Lower lobe of right lung (tissue), 2 donors: Measurements from ENCODE around the gene PACRG. TPM values are rescaled to one million over a fixed set of nuclear protein-coding genes. Genes with fewer than 3 reads are reported as not detected.

Experiments used
- ATAC-seq, 2 donors: fragments of 200-7000 bp; cut with Tn5 transposase; one replicate each; pipeline ENCODE4 v1.9.1; 2020 to 2022; ENCODE audit warnings: mild to moderate bottlenecking in 2 of 2, moderate library complexity in 2 of 2
- DNase-seq: peaks from one replicate; pipeline ENCODE4 v3.0.0-alpha.2; 2020
- H3K27ac ChIP-seq: fragments of 200-600 bp; one replicate; pipeline ENCODE4 v1.8.0; 2022
- H3K27me3 ChIP-seq: fragments of 200-600 bp; one replicate; pipeline ENCODE4 v1.8.0; 2022; ENCODE audit warnings: low read depth
- H3K36me3 ChIP-seq: fragments of 200-600 bp; one replicate; pipeline ENCODE4 v1.8.0; 2022; ENCODE audit warnings: mild to moderate bottlenecking
- H3K4me1 ChIP-seq: fragments of 200-600 bp; one replicate; pipeline ENCODE4 v1.8.0; 2022
- H3K4me3 ChIP-seq: fragments of 200-600 bp; one replicate; pipeline ENCODE4 v1.8.0; 2022; ENCODE audit warnings: mild to moderate bottlenecking
- H3K9me3 ChIP-seq: fragments of 200-600 bp; one replicate; pipeline ENCODE4 v1.8.0; 2022
- CTCF ChIP-seq: fragments of 200-600 bp; IDR thresholded peaks from one replicate; pipeline ENCODE4 v1.8.0; 2022; ENCODE audit warnings: antibody characterized with exemption, mild to moderate bottlenecking
- intact Hi-C: fragments of 100-400 bp; cut with DNase I; formaldehyde crosslinking; loops from one replicate; pipeline ENCODE4 v1.11.0; 2022
- total RNA-seq: library from RNA; stranded (reverse); fragmentation: NEBNext Ultra II Directional; extraction: Animal tissue kit (Norgen Biotek cat#: 25700); gene quantifications from one replicate; pipeline ENCODE4 v1.2.1, GENCODE V29; 2021
- donor health status: DM: no; HTN: yes; CAD: no; lungs with severe emphysema.

PACRG gene
- total RNA-seq, 1 donor from 2014 or later = 5.5 TPM

- no peak overlapping the region for H3K4me3 ChIP-seq
- no peak for ATAC-seq
- intact Hi-C loops = no loop called here
Observed at GRCh38 chr6:163341224-163342061, 613.7 kb downstream of the PACRG start.

GRCh38 chr6:163342571-163343539, 615.1 kb downstream of the PACRG start:
- Histone ChIP-seq H3K9me3 (no peaks in the 10 kb centered on the region), H3K4me1 (peaks cover 7% of the 10 kb centered on the region), H3K36me3 (no peaks in the 10 kb centered on the region), H3K27ac (no peak overlapping the region), H3K27me3 (no peaks in the 10 kb centered on the region), H3K4me3 (no peak overlapping the region)
- intact Hi-C loops = no loop called here
- ATAC-seq (no peak), DNase-seq (no peak)
- TF ChIP-seq CTCF = no peak

More at GRCh38 chr6:163341224-163342061, 613.7 kb downstream of the PACRG start:
- Histone ChIP-seq H3K27me3 (no peaks in the 10 kb centered on the region), H3K36me3 (no peaks in the 10 kb centered on the region), H3K4me1 (peaks cover 7% of the 10 kb centered on the region), H3K9me3 (no peaks in the 10 kb centered on the region), H3K27ac (no peak overlapping the region)
- DNase-seq = no peak
- TF ChIP-seq CTCF = no peak

GRCh38 chr6:163343609-163344008, 615.8 kb downstream of the PACRG start:
- no peak overlapping the region for H3K4me3 ChIP-seq
- DNase-seq = no peak
- no peaks in the 10 kb centered on the region for H3K9me3 ChIP-seq
- H3K27ac ChIP-seq = no peak overlapping the region
- no peak for TF ChIP-seq CTCF
- H3K27me3 ChIP-seq = no peaks in the 10 kb centered on the region
- H3K4me1 ChIP-seq = peaks cover 7% of the 10 kb centered on the region
- intact Hi-C loops = no loop called here
- no peaks in the 10 kb centered on the region for H3K36me3 ChIP-seq
- ATAC-seq = no peak

GRCh38 chr6:163344411-163344810, 616.6 kb downstream of the PACRG start:
- no peak overlapping the region for H3K27ac ChIP-seq
- peaks cover 2% of the 10 kb centered on the region for H3K4me1 ChIP-seq
- intact Hi-C loops = no loop called here
- H3K9me3 ChIP-seq = no peaks in the 10 kb centered on the region
- H3K4me3 ChIP-seq = no peak overlapping the region
- ATAC-seq (no peak), DNase-seq (no peak)
- H3K27me3 ChIP-seq = no peaks in the 10 kb centered on the region
- no peaks in the 10 kb centered on the region for H3K36me3 ChIP-seq
- no peak for TF ChIP-seq CTCF

GRCh38 chr6:163345931-163346330, 618.2 kb downstream of the PACRG start:
- TF ChIP-seq CTCF = no peak
- H3K27ac ChIP-seq = no peak overlapping the region
- H3K4me3 ChIP-seq = no peak overlapping the region
- ATAC-seq (no peak), DNase-seq (no peak)
- H3K27me3 ChIP-seq = no peaks in the 10 kb centered on the region
- no peaks in the 10 kb centered on the region for H3K36me3 ChIP-seq
- no peaks in the 10 kb centered on the region for H3K9me3 ChIP-seq
- H3K4me1 ChIP-seq = no peaks in the 10 kb centered on the region
- intact Hi-C loops = no loop called here
